NCI-H2171 treated with DMSO at 0.1 percent for 48 hours (cell line): ENCODE data around the gene B4GAT1.
A peak's percentile ranks its signal among the peaks of the same experiment; 100 is the strongest.
"Not testable (repeated sequence)": the region's sequence is repeated elsewhere in the genome, so short reads cannot be mapped to it uniquely, and the experiment has no call there.

Source experiments
- DNase-seq: peaks from one replicate; lab custom pipeline; 2025; lab: John Stamatoyannopoulos, UW

The B4GAT1 gene

GRCh38 chr11:66363187-66363601 lies 15.8 kb upstream of the B4GAT1 start:
- no peak for DNase-seq

- no peak for DNase-seq
Observed at GRCh38 chr11:66362481-66363147, 15.2 kb upstream of the B4GAT1 start.

DNA sequence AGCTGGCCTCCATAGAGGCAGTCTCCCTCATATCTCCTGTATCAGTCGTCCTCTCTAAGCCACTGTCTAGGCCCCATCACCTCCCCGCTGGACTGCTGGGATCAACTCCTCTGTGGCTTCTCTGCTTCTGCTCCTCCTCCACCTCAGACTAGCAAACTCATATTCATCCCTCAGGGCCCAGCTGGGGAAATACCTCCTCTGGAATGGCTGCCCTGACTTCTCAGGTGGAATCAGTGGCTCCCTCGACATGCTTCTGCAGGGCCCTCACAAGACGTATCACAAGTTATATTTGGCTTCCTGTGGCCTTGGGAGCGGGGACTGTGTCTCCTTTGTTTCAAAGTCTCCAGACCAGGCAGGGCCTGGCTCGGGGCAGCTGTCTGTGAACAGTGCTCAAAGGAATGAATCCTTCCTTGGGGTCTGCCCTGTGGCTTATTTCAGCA lies 14.1 kb upstream of the B4GAT1 start:
- DNase-seq = no peak

GRCh38 chr11:66360406-66361073 lies 13.1 kb upstream of the B4GAT1 start:
- no peak for DNase-seq

DNA sequence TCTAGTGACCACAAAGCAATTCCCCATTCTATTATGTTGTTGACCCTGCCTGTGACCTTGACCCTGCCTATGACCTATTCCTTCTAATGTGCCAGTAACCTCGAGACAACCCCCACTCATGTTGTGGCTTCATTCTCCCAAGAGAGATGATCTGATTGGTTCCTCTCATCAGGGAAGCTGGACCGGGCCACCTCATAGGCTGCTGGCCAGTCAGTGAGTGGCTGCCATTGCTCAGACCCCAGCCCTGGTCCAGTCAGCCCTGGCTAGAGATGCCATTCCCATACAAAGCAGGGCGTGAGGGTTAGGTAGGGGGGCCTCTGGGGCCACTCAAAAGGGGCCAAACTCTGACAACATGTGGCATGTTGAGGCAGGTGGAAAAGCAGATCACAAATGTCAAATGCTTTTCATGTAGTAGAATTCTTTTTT lies 12.2 kb upstream of the B4GAT1 start:
- no peak for DNase-seq

DNA sequence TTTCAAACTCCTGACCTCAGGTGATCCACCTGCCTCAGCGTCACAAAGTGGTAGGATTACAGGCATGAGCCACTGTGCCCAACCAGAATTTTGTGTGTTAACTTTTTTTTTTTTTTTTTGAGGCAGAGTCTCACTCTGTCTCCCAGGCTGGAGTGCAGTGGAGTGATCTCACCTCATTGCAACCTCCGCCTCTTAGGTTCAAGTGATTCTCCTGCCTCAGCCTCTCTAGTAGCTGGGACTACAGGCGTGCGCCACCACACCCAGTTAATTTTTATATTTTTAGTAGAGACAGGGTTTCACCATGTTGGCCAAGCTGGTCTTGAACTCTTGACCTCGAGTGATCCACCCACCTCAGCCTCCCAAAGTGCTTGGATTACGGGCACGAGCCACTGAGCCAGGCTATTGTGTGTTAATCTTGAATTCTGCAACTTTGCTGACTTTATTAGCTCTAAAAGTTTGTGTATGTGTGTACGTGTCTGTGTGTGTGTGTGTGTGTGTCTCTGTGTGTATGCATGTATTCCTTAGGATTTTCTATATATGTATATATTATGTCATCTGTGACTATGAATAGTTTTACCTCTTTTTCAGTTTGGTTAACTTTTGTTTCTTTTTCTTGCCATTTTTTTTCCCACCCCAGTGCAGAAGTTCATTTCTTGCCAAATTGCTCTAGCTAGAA lies 3.3 kb upstream of the B4GAT1 start:
- DNase-seq = not testable (repeated sequence)

- no peak for DNase-seq
Observed at GRCh38 chr11:66349084-66349386, 1.6 kb upstream of the B4GAT1 start.

- DNase-seq = no peak
Observed at GRCh38 chr11:66346476-66347424, 679 bp downstream of the B4GAT1 start.

DNA sequence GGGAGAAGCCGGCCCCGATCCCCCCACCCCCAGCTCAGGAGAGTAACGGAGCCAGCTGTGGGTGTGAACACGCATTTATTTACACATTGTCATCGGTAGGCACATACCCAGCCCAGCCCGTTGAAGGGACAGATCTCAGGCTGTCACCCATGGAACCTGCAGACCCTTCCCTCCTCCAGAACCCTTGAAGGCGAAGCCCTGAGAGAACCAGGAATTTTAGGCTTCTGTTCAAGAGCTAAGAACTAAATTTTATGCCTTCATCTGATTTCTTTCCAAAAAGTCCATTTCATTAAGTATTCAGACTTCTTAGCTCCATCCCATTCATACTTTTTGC lies 2.1 kb downstream of the B4GAT1 start:
- DNase-seq = no peak

DNA sequence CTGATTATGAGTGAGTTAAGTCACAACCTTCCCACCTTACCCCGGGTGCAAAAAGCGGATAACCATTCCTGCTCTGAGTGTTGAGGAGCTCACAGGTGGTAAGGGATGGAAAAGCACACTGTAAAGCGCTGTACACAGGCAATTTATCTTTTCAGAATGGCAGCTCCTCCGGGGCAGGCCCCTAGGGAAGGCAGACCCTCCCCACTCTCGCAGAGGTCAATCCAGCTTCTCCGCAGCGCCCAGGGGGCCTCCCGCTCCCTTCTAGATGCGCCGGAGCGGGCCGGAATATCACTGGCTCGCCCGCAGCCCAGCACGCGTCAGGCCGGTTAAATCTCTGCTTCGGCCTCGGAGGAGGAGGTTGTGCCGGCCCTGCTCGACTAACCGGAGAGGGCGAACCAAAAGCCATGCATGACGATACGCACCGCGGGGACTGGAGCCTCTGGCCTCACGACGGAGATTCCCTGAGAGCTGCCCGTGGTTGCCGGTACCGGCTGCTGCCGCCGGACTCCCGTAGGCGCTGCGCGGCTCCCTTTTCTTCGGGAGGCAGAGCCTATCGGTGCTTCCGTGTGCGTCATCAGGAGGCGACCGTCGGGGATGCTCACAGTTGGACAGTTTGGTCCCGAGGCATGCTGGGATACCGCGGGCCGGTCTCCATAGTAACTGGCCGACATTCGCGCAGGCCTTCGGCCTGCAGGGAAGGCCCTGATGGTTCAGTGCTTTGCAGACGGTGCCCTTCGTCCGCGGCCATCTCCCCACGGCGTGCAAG lies 2.7 kb downstream of the B4GAT1 start, which contains the start of gene BRMS1:
BRMS1 (minus strand) TSS at position 555 of the 766 bp plus-strand sequence. CDS start 2,870 bp downstream, outside the sequence.
- DNase-seq = peak; percentile 93

DNA sequence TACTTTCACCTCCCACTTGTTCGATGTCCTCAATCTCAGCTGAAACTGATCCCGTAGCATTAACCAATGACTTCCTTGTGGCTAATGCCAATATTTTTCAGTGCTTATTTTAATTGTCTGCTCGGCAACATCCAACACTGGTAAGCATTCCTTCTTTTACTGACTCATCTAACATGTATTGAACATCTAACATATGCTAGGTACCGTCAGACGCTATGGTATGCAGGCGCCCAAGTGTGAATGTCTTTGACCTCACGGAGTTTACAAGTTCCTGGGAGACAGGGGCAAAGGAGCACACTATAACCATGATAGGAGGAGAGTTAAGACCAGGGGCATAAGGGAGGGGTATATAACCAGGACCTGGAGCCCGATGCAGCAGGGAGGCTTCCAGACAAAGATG lies 4.3 kb downstream of the B4GAT1 start:
- no peak for DNase-seq

- no peak for DNase-seq
Observed at GRCh38 chr11:66341502-66342126, 5.8 kb downstream of the B4GAT1 start.

DNA sequence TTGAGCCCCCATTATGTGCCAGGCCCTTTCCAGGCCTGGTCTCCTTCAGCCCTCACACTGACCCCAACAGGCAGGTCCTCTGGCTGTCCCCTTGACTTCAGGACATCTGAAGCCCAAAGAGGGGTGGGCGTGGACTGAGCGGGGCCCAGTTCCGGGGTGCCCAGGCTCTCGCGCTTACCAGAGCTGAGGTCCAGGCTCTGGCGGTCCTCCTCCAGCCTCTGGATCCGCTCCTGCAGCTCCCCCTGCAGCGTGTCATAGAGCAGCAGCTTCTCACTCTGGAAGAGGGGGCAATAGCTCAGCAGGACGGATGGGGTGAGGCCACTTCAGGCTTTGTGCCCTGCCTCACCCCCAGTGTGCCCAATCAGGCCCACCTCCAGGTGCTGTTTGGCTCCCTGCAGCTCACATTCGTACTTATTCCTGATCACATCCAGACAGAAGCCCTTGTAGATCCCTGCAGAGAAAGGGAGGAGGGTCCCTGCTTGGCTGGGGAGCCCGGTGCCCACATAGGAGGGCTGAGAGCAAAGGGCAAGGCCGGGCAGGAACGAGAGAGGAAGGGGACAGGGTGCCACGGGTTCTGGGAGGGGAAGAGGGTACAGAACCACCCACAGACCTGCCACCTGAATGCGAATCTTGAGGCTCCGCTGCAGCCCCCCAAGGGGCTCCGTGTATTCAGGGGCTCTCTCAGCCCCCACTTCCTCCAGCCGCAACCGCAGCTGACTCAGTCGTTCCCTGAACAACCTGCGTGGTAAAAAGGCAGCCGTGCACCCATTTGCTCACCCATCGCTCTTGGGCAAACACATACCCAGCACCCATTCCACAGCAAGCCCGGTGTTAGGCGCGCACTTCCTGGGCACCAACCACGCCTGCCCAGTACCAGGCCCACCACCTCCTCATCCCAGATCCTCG lies 6.6 kb downstream of the B4GAT1 start:
- DNase-seq = no peak

- DNase-seq = no peak
Observed at GRCh38 chr11:66339686-66340483, 7.5 kb downstream of the B4GAT1 start.

DNA sequence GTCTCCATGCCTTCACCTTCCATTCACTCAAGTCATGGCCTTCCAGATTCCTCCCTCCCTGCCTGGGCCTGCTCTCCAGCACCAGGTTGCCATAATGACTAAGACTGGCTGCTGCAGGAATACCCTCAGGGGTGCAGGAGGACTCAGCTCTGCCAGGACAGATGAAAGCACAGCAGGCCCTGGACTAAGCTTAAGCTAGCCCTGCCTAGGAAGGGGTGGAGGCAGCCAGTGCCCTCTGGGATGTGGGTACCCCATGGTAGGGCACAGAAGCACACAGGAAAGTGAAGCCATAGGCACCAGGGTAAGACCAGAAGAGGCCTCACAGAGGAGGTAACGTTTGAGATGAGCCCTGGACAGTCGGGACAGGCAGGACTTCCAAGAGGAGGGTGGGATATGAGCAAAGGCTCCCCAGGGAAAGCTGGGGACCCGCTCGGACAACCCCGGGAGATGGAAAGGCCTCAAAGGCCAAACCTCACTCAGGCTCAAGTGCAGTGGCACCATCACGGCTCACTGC lies 8.2 kb downstream of the B4GAT1 start:
- DNase-seq = no peak

DNA sequence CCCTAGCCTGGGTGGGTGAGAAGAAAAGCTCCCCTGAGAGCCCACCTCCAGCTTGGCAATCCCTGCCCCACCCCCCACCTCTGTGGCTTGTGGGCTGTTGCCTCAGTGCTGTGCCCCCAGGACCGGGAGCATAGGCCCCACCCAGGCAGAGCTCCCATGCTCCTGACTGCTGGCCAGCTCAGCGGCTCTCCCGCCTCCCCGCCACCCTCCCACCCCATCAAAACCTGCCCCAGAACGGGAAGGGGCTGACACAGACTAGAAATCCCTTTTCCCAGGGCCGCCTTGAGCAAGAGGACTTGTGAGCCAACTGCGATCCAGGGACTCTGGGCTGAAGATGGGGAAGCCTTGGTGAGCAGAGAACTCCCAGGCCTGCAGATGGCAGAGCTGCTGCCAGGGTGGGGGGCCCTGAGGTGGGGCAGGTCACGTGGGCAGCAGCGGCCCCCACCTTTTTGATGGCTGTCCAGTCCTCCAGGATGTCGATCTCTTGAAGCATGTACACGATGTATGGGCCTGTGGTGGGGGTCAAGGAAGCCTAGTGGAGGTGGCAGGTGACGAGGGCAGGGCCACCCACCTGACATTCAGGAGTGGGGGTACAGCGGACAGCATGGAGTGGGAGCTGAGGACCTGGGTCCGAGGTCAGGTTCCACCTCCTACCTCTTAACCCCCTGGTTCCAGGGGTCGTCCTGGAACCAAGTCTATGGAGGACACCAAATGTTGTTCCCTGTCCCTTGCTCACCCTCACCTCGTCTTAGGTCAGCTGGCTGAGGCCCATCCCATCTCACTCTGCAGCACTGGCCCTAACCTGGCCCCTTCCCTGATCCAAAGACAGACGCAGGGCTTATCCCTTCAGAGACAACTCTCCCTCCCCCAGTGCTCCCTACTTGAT lies 8.9 kb downstream of the B4GAT1 start:
- no peak for DNase-seq

- peak; percentile 68 for DNase-seq
Observed at GRCh38 chr11:66337103-66337899, 10.1 kb downstream of the B4GAT1 start.
